Prostate gland (tissue), 2 donors: ENCODE results near the gene C1QTNF12.

Experiments
- POLR2A ChIP-seq: fragments of 450-650 bp; IDR thresholded peaks from one replicate; pipeline ENCODE4 v1.6.1; 2016; ENCODE audit warnings: antibody characterized with exemption, mild to moderate bottlenecking
- TF ChIP-seq, protein P1 (sequence below), 4 experiments: fragments of 200-600 bp in 2 of 4; fragments of 450-650 bp in 2 of 4; sonication (generic) in 2 of 4; IDR thresholded peaks; 1 replicate in 3 of 4; 2 replicates in 1 of 4; pipeline ENCODE4 v1.5.1; 2016 to 2019; ENCODE audit warnings: antibody characterized with exemption in 4 of 4, mild to moderate bottlenecking in 2 of 4, moderate library complexity in 2 of 4

GRCh38 chr1:1287288-1288110, 41.0 kb upstream of the C1QTNF12 start:
- TF ChIP-seq, protein P1, sequence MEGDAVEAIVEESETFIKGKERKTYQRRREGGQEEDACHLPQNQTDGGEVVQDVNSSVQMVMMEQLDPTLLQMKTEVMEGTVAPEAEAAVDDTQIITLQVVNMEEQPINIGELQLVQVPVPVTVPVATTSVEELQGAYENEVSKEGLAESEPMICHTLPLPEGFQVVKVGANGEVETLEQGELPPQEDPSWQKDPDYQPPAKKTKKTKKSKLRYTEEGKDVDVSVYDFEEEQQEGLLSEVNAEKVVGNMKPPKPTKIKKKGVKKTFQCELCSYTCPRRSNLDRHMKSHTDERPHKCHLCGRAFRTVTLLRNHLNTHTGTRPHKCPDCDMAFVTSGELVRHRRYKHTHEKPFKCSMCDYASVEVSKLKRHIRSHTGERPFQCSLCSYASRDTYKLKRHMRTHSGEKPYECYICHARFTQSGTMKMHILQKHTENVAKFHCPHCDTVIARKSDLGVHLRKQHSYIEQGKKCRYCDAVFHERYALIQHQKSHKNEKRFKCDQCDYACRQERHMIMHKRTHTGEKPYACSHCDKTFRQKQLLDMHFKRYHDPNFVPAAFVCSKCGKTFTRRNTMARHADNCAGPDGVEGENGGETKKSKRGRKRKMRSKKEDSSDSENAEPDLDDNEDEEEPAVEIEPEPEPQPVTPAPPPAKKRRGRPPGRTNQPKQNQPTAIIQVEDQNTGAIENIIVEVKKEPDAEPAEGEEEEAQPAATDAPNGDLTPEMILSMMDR (IDR thresholded peaks at IDR 0.05), result no peak
- no peak for TF ChIP-seq POLR2A
